Stimulated activated CD8-positive, alpha-beta memory T cell treated with anti-CD3 and anti-CD28 coated beads, Interleukin-12 subunit alpha, Interleukin-12 subunit beta, amount 100 ng/mL, for 24 hours (primary cell): Measurements from ENCODE around the gene DEPDC1B.
"Not testable (repeated sequence)": the region's sequence is repeated elsewhere in the genome, so short reads cannot be mapped to it uniquely, and the experiment has no call there.

Experiments used
- DNase-seq: peaks from one replicate; pipeline ENCODE4 v3.0.0-alpha.2; 2020; ENCODE audit errors: extremely low read depth

Gene DEPDC1B

DNA sequence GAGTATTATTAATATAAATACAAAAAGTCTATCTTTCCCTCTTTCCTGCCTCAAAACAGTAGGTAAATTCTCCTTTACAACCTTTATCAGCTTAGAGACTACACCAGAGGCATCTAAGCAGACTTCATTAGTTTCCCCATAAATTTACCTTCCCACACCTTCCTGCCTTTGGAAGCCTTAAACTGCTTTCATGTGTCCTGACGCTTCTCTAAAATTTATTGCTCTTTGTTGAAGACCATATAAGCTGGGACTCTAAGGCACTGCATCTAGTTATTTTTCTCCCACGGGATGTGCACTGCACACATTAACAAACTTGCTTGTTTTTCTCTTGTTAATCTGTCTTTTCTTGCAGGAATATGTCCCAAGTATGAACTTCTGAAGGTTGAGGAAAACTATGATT lies 51.8 kb downstream of the DEPDC1B start:
- no peak for DNase-seq

DNA sequence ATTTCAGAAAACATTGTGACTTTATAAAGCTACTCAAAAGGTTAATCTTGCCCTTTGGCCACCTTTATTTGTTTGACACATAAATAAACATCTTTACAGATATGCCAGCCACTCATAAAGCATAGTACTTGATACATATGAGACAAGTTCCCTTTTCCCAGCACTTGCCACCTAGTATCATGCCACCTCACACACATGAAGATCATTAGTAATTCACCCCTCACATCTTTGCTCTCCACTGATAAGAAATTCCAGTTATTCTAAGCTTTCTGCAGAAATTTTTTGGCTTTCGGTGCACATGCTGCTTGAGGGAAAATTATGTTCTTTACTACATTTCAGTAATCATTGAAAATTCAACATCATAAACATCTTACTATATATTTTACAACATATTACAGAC lies 59.1 kb downstream of the DEPDC1B start:
- no peak for DNase-seq

DNA sequence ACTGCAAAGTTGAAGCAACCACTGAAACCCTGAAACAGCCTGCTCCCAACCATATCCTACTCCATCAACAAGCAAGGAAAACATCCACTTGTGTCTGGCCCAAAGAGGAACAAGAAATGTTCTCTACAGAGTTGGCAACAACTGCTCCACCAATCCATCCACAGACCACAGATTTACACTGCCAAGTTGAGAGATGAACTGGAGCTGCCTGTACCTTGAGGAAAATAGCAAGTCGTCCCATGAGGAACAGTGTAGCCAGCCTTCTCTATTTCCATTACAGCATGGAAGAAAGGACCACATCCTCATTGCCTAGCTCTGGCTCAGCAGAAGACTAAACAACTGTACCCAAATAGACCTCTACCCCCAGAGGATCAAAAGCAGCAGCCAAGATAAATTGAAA lies 60.4 kb downstream of the DEPDC1B start:
- DNase-seq = no peak

DNA sequence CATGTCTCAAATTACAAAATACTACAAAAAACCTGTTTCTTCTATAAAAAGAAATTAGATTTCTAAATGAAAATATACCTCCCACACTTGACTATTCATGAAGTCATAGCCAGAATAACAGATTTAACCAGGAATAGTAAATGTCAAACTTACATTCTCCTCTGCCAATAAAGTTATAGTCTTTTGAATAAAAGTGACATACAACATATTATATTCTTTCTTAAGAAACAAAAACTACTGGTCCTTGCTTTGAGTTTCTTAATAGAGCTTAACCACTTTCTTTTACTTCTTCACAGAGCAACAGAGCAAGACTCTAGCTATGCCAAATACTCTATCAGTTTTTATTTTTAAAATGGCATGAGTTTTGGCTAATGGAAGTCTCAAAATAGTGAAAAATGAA lies 61.7 kb downstream of the DEPDC1B start:
- DNase-seq = no peak

DNA sequence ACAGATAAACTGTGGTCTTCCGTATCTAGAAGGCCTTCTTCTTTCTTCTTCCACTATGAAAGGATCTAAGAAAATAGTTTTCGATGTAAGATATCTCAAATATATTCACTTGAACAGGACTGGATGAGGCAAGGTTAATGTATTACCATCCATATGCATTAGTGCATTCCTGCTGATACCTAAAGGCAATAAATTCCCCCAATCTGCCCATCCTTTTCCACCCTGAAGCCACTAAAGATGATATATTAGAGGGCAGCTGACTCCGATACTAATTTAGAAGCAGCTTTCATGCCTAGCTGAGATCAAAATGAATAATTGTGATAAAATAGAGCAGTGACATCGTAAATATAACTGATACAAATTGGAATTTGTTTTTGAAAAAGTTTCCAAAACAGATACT lies 63.3 kb downstream of the DEPDC1B start:
- DNase-seq = no peak

DNA sequence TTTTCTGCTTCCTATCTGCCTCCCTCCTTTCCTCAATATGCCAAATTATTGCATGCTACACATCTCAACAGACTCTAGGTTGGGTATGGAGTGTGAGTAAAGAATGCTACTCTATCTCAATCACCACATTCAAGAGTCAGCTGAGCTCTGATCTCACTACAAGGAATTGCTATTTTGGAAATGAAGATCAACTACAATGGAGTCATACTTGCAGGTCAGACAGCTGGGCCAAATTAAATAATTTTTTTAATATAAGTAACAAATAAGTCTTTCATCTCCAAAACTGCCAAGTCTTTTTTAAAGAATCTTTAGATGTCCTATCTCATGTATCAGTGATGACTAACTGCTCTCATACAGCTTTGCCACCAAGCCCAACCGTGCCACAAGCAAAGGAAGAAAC lies 64.0 kb downstream of the DEPDC1B start:
- DNase-seq = no peak

DNA sequence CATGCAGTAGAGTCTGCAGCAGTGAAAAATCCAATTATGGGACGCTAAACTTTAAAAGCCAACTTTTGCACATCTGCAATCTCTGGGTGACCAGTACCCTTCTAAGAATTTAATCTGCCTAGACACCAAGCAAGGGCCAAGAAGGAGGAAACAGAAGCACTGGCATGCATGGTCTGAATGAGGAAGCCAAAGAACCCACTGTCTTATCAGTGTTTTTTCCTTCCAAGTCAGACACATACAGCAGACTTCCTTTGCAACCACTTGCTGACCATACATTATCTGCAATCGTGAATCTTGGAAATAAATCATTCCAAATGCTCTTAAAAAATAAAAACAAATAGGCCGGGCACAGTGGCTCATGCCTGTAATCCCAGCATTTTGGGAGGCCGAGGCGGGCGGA lies 65.9 kb downstream of the DEPDC1B start:
- DNase-seq = no peak

DNA sequence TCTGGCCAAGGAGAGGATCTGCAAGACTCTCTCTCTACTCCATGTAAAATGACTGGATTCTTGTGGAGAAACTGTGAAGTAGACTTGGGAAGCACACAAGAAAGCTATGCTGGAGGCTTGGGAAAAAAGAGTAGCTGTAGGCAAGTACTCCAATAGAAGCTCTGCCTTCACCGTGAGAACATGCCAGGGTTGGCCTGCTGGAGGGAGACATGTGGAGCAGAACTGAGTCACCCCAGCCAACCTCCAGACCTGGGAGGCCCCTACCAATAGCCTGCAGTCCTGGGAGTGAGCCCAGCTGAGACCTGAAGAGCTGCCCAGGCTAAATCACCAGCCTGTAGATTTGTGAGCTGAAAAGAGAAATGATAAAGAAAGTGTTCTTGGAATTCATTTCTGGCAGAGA lies 66.6 kb downstream of the DEPDC1B start:
- DNase-seq = no peak

DNA sequence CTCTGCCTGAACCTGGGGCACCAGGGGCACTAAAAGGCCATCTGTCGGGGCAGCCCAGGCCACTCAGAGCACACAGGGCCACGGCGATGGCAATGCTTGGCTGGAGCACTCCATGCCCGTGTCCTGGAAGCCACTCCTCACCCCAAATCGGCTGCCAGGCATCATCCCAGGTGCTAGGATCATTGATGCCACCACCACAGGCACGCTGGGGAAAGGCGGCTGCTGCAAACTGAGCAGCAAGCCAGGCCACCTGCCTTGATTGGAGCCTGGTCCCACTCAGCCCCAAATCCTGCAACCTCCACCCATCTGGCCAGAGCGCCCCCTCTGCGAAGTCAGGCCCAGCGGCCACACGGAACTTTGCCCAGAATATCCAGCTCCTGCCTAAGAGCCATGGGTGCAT lies 67.8 kb downstream of the DEPDC1B start:
- no peak for DNase-seq

DNA sequence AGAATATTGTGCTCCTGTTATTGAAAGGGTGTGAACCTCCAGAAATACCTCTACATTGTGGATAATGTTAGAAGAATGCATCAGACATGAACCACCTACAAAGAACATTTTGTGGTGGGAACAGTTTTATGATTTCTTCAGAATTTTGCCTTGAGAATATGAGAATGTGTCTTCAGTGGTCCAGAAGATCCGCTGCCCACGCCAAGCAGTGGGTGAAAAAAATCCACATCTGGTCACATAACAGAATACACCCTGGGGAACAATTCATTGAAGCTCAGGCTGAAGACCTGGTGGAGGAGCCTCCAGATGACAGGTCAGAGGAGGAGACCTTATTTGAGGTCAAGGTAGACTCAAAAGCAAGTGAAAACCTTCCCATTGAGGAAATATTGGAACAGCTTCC lies 69.1 kb downstream of the DEPDC1B start:
- DNase-seq = no peak

DNA sequence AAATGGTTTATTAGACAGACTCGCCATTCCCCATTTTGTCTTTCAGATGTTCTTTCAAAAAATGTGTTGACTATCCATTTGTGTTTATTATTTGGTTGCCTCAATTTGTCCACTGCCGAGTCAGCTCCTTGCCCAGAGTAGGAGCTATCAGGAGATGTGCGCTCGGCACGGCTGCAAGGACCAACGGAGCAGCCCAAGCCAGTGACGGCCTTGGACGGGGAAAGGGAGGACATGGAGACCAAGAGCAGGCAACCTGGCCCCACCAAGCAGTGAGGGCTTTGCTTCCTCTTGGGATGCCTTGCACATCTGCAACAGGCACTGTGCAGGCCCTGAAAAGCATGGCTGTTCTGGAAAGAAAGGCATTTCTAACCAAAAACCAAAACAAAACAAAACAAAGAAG lies 69.8 kb downstream of the DEPDC1B start:
- no peak for DNase-seq

DNA sequence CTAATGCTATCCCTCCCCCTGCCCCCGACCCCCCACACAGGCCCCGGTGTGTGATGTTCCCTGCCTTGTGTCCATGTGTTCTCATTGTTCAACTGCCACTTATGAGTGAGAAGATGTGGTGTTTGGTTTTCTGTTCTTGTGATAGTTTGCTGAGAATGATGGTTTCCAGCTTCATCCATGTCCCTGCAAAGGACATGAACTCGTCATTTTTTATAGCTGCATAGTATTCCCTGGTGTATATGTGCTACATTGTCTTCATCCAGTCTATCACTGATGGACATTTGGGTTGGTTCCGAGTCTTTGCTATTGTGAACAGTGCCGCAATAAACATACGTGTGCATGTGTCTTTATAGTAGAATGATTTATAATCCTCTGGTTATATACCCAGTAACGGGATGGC lies 75.1 kb downstream of the DEPDC1B start:
- not testable (repeated sequence) for DNase-seq

DNA sequence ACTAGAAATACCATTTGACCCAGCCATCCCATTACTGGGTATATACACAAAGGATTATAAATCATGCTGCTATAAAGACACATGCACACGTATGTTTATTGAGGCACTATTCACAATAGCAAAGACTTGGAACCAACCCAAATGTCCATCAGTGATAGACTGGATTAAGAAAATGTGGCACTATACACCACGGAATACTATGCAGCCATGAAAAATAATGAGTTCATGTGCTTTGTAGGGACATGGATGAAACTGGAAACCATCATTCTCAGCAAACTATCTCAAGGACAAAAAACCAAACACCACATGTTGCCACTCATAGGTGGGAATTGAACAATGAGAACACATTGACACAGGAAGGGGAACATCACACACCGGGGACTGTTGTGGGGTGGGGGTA lies 79.2 kb downstream of the DEPDC1B start:
- not testable (repeated sequence) for DNase-seq

DNA sequence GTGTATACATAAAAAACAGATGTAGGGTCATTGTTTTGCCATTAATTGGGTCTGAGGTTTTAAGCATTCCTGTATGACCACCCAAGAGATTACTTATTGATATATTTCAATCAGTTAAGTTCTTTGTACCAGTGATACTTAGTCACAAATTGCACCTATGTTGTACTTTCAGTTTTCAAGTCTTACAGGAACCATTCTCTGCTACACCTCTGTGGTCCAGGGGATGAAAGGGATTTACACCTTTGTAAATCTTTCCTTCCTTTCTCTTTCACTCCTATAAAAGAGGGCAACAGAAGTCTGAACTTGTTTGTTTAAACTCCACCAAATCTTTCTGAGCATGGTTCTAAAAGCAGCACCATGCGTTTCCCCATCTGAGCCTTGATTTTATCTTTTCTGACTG lies 86.1 kb downstream of the DEPDC1B start:
- no peak for DNase-seq

DNA sequence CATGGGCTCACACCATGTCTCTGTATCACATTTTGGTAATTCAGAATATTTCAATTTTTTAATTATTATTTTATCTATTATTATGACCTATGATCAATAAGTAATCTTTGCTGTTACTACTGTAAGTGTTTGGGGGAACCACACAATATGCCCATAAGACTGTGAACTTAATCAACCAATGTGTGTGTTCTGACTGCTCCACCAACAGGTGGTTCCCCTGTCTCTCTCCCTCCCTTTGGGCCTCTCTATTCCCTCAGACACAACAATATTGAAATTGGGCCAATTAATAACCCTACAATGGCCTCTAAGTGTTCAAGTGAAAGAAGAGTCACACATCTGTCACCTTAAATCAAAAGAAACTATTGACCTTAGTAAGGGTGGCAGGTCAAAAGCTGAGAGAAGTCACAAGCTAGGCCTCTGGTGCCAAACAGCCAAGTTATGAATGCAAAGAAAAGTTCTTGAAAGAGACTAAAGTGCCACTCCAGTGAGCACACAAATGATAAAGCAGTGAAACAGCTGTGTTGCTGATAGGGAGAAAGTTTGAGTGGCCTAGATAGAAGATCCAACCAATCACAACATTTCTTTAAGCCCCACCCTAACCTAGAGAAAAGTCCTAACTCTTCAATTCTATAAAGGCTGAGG lies 88.7 kb downstream of the DEPDC1B start:
- DNase-seq = no peak

DNA sequence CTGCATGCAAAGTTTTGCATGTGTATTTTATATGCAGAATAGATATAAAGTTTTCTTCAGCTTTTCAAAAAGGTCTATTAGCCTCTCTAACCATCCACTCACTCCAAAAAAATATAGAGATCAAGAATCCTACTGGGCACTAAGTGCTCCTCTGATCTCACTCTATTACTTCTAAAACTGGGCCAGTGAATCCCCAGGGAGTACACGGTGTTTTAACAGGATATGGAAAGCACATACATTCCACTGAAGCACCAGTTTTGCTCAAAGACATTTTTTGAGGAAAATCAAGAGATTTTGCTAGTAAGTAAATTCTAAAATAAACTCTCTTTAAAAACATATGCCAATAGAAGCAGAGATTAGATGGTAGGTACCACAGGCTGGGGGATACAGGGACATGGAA lies 95.2 kb downstream of the DEPDC1B start:
- no peak for DNase-seq

DNA sequence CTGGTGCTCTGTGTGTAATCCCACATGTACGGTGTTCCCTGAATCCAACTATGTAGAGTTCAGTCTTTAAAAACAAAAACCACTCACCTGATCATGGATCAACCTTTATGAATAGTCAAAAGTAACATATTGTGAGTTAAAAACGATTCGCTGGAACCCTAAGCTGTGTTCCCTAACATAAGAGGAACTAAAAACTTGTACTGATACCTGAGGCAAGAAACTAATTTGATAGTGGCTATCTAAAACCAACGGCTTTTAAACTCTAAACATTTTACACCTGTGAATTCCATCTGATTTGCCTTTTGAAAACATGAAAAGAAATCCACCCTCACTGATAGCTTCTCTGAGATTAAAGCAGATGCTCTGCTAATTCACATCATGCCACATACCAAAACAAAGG lies 101.5 kb downstream of the DEPDC1B start:
- DNase-seq = no peak

DNA sequence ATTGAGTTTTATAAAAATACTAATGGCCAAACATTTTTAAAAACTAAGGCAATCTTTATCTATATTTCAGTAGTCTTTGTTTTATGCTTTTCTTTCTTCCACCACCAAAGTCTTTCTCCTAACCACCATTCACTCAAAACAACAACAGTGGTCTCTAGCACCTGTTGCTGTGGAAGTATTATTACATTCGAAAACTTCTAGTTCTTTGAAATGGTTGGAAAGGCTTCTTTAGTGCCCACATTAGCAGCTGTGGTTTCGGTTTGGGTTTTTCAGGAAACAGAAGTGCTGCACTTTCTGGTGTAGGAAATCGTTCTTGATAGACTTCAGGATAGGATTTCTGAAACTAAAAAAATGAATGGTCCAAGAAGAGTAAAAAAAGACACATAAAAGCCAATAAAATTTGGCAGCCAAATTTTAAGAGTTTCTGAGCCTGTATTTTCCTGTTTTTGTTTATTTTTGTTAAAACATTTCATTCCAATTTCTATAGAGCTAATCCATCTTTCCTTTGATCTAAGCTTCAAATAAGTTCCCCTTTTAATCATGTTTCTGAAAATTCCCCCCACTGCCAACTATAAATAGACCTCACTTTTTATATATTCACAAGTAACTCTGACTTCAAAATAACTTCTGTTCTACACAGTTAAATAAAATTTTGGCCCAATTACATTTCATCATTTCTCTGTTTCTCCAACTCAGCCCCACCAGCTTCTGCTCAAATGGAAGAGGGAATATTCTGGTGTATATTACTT lies 102.2 kb downstream of the DEPDC1B start:
- no peak for DNase-seq

DNA sequence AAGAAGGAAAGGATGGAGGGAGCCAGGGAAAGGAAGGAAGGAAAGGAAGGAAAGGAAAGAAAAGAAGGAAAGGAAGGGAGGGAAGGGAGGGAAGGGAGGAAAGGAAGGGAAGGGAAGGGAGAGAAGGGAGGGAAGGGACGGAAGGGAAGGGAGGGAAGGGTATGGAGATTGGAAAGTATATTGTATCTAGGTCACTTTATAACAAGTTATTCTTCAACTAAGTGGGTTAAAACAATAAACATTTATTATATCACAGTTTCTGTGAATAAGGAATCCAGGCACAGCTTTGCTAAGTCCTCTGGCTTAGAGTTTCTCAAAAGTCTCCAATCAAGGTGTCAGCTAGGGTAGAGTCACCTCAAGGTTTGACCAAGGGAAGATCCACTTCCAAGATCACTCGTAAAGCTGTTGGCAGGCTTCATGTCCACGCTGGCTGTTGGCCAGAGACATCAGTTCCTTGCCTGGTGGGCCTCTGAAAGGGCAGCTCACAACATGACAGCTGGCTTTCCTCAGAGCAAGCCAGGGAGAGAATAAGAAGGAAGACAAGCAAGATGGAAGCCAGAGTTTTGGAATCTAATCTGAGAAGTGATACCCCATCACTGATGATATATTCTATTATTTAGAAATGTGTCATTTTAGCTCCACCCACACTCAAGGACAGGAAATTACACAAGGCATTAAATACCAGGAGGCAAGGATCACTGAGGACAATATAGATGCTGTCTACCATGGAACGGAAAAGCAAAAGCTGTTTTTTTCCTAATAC lies 105.1 kb downstream of the DEPDC1B start:
- no peak for DNase-seq

DNA sequence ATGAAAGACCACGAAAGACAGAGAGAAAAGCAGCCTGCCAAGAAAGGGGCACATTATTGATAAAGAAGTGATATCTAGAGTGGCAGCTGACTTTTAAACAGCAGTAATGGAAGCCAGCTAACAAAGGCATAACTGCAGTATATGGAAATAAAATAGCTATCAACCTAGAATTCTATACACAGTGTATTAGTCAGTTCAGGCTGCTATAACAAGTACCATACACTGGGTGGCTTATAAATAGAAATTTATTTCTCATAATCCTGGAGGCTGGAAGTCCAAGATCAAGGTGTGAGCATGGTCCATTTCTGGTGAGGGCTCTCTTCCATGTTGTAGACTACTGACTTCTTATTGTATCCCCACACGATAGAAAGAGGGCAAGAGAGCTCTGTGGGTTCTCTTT lies 109.8 kb downstream of the DEPDC1B start:
- no peak for DNase-seq

DNA sequence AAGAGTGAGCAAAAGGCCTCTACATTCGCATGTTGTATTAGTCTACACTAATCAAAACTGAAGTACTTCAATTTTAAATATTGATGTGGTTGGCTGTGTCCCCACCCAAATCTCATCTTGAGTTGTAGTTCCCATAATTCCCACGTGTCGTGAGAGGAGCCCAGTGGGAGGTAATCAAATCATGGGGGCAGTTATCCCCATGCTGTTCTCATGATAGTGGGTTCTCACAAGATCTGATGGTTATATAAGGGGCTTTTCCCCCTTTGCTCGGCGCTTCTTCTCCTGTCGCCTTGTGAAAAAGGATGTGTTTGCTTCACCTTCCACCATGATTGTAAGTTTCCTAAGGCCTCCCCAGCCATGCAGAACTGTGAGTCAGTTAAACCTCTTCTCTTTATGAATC lies 112.7 kb downstream of the DEPDC1B start:
- not testable (repeated sequence) for DNase-seq

DNA sequence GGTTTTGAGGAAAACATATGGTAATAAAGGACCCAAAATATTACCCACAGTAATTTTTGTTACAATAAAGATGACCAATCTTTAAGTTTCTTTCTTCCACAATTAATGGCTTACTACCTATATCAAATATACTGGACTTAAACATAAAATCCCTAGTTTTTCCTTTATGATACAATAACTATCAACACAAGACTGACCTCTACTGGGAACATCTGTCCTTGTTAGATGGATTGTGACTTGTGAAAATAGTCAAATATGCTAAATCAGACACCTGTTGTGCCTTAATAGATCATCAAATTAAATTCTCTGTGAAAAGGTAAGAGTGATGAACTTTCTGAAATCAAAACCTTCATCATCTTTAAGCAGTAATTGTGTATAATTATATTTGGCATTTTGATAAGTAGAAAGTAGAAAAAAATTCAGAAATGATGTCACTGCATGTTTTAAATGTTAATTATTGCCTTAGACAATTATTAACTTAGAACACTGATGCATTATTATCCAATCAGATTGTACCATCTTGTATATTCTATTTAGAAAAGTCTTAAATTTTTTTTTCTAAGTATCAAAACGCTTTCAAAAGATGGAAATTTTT lies 113.6 kb downstream of the DEPDC1B start:
- no peak for DNase-seq

DNA sequence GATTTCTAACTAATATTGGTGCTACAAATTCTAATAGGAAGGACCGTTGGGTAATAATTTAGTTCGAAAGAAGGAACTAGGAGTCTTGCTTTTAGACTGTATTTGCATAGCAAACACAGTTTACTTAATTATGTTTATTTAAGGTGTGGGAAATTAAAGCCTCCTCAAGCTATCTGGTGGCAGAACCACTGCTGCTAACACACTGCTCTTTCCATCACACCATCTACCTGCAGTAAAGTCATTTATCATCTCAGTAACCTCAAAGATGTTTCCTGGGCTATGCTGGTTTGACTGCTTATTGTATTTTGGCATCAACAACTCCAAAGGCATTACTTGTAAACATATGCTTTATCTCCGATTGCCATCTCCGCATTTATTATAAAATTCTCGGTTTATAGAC lies 114.3 kb downstream of the DEPDC1B start:
- DNase-seq = no peak
